H1 (cell line): ENCODE measurements around the gene OTUB1. TPM values are rescaled to one million over a fixed set of nuclear protein-coding genes. Genes with fewer than 3 reads are reported as not detected.

Source experiments
- CTCF ChIA-PET: fragments of 300-600 bp; sonication (Branson Sonifier 250); formaldehyde crosslinking; loops from one replicate; lab custom pipeline; 2021; ENCODE audit not compliant: partially characterized antibody; lab: Charles Lee
- POLR2A ChIA-PET: fragments of 300-600 bp; sonication (Branson Sonifier 250); formaldehyde crosslinking; loops from one replicate; lab custom pipeline; 2021; ENCODE audit warnings: inconsistent platforms; ENCODE audit not compliant: partially characterized antibody; lab: Charles Lee
- DNase-seq, 2 experiments: peaks; one replicate each; pipeline versions ENCODE4 v3.0.0 to v3.0.0-alpha.2; 2010 to 2022; ENCODE audit warnings: low spot score in 2 of 2, low read depth in 1 of 2, mixed read lengths in 1 of 2
- FAIRE-seq: peaks from 2 replicates; lab custom pipeline; 2011; peaks lifted over from hg19 to GRCh38; lab: Jason Lieb, UNC
- H2AFZ ChIP-seq: 2 replicates; pipeline ENCODE4 v1.8.1; 2012; ENCODE audit warnings: low read length, inconsistent platforms
- H2AK5ac ChIP-seq: 2 replicates; pipeline ENCODE4 v1.6.1; 2013; ENCODE audit warnings: low read depth, low read length
- H2BK120ac ChIP-seq: replicated peaks from 2 replicates; pipeline ENCODE3; 2013; ENCODE audit warnings: low read depth, low read length, inconsistent platforms
- H2BK12ac ChIP-seq: 2 replicates; pipeline ENCODE4 v1.6.1; 2013; ENCODE audit warnings: low read depth, low read length
- H2BK15ac ChIP-seq: 2 replicates; pipeline ENCODE4 v1.6.1; 2013; ENCODE audit warnings: low read length
- H2BK20ac ChIP-seq: 2 replicates; pipeline ENCODE4 v1.6.1; 2013; ENCODE audit warnings: low read length
- H2BK5ac ChIP-seq: 2 replicates; pipeline ENCODE4 v1.6.1; 2013; ENCODE audit warnings: low read depth, low read length
- H3K14ac ChIP-seq: 2 replicates; pipeline ENCODE4 v1.6.1; 2013; ENCODE audit warnings: inconsistent platforms; ENCODE audit not compliant: insufficient read length
- H3K18ac ChIP-seq: 2 replicates; pipeline ENCODE4 v1.6.1; 2013; ENCODE audit warnings: low read length; ENCODE audit errors: extremely low read depth
- H3K23ac ChIP-seq: 2 replicates; pipeline ENCODE4 v1.6.1; 2013; ENCODE audit warnings: inconsistent platforms; ENCODE audit not compliant: insufficient read length
- H3K23me2 ChIP-seq: 2 replicates; pipeline ENCODE4 v1.6.1; 2013; ENCODE audit warnings: low read depth, low read length
- H3K27ac ChIP-seq: 2 replicates; pipeline ENCODE4 v1.6.1; 2011; ENCODE audit warnings: low read depth, low read length, inconsistent platforms
- H3K27me3 ChIP-seq, 4 experiments: replicated peaks in 1 of 4; 1 replicate in 1 of 4; 2 replicates in 3 of 4; pipeline versions ENCODE4 v1.6.1 to v1.8.1; 2011 to 2013; ENCODE audit warnings: low read length in 3 of 4, mild to moderate bottlenecking in 3 of 4, inconsistent platforms in 2 of 4, mixed read lengths in 2 of 4, moderate library complexity in 1 of 4; ENCODE audit not compliant: control insufficient read depth in 3 of 4, insufficient read depth in 3 of 4; ENCODE audit errors: extremely low read depth in 1 of 4
- H3K36me3 ChIP-seq, 4 experiments: 2 replicates each; pipeline versions ENCODE4 v1.6.1 to v1.8.1; 2011 to 2013; ENCODE audit warnings: mild to moderate bottlenecking in 4 of 4, low read length in 3 of 4, moderate library complexity in 2 of 4, control low read depth in 1 of 4, inconsistent platforms in 1 of 4; ENCODE audit not compliant: insufficient read depth in 4 of 4, control insufficient read depth in 2 of 4
- H3K4ac ChIP-seq: replicated peaks from 2 replicates; pipeline ENCODE3; 2013; ENCODE audit warnings: low read length, low read depth, mixed read lengths, inconsistent platforms; ENCODE audit not compliant: insufficient read length
- H3K4me1 ChIP-seq, 4 experiments: replicated peaks in 1 of 4; 1 replicate in 1 of 4; 2 replicates in 3 of 4; pipeline versions ENCODE4 v1.6.1 to v1.8.1; 2011 to 2013; ENCODE audit warnings: low read length in 3 of 4, inconsistent platforms in 2 of 4, mixed read lengths in 1 of 4; ENCODE audit not compliant: insufficient read depth in 4 of 4, control insufficient read depth in 3 of 4
- H3K4me2 ChIP-seq, 2 experiments: 2 replicates each; pipeline versions ENCODE4 v1.6.1 to v1.8.1; 2011 to 2013; ENCODE audit warnings: low read depth in 2 of 2, low read length in 2 of 2, control low read depth in 1 of 2, inconsistent platforms in 1 of 2, mild to moderate bottlenecking in 1 of 2; ENCODE audit not compliant: insufficient read depth in 1 of 2
- H3K4me3 ChIP-seq, 4 experiments: fragments of 200-600, 300-600 bp in 1 of 4; sonication (generic), shearing (Covaris generic), sonication (Bioruptor Twin) in 1 of 4; 2 replicates each; pipeline versions ENCODE4 v1.5.1 to v1.8.1; 2011 to 2016; ENCODE audit warnings: low read length in 4 of 4, low read depth in 3 of 4, control low read depth in 2 of 4, inconsistent platforms in 2 of 4, mild to moderate bottlenecking in 2 of 4, mixed read lengths in 1 of 4, moderate library complexity in 1 of 4; ENCODE audit not compliant: insufficient read depth in 2 of 4; ENCODE audit errors: extremely low read depth in 1 of 4
- H3K56ac ChIP-seq: replicated peaks from 2 replicates; pipeline ENCODE3; 2013; ENCODE audit warnings: low read depth, mild to moderate bottlenecking, mixed read lengths, low read length, inconsistent platforms; ENCODE audit not compliant: insufficient read length
- H3K79me1 ChIP-seq: 2 replicates; pipeline ENCODE4 v1.6.1; 2013; ENCODE audit warnings: low read depth, low read length, control low read depth
- H3K79me2 ChIP-seq, 2 experiments: 2 replicates each; pipeline versions ENCODE4 v1.6.1 to v1.8.1; 2012 to 2013; ENCODE audit warnings: low read length in 2 of 2, mild to moderate bottlenecking in 2 of 2, inconsistent platforms in 1 of 2; ENCODE audit not compliant: insufficient read depth in 2 of 2, control insufficient read depth in 1 of 2
- H3K9ac ChIP-seq, 4 experiments: replicated peaks in 1 of 4; 1 replicate in 1 of 4; 2 replicates in 3 of 4; pipeline versions ENCODE4 v1.6.1 to v1.8.1; 2011 to 2013; ENCODE audit warnings: low read depth in 3 of 4, low read length in 3 of 4, control low read depth in 2 of 4, mild to moderate bottlenecking in 2 of 4, moderate library complexity in 2 of 4, inconsistent platforms in 1 of 4; ENCODE audit errors: extremely low read depth in 1 of 4
- H3K9me3 ChIP-seq, 2 experiments: 2 replicates each; pipeline versions ENCODE4 v1.6.1 to v1.8.1; 2012 to 2013; ENCODE audit warnings: mild to moderate bottlenecking in 2 of 2, moderate library complexity in 2 of 2, control low read depth in 1 of 2, inconsistent platforms in 1 of 2, low read depth in 1 of 2, low read length in 1 of 2, mixed read lengths in 1 of 2; ENCODE audit not compliant: insufficient read depth in 2 of 2
- H4K20me1 ChIP-seq, 2 experiments: replicated peaks in 1 of 2; 2 replicates each; pipeline versions ENCODE3 to v1.8.1; 2011 to 2013; ENCODE audit warnings: inconsistent platforms in 2 of 2, low read length in 2 of 2, mild to moderate bottlenecking in 1 of 2; ENCODE audit not compliant: insufficient read depth in 2 of 2, control insufficient read depth in 1 of 2
- H4K5ac ChIP-seq: 2 replicates; pipeline ENCODE4 v1.6.1; 2013; ENCODE audit warnings: low read length, low read depth, mixed read lengths, inconsistent platforms; ENCODE audit not compliant: insufficient read length
- H4K8ac ChIP-seq: 2 replicates; pipeline ENCODE4 v1.8.0; 2013; ENCODE audit warnings: mild to moderate bottlenecking, moderate library complexity, low read length, inconsistent platforms; ENCODE audit not compliant: insufficient read depth; ENCODE audit errors: extremely low read depth
- H4K91ac ChIP-seq: replicated peaks from 2 replicates; pipeline ENCODE3; 2013; ENCODE audit warnings: low read length, mixed read lengths, inconsistent platforms; ENCODE audit not compliant: insufficient read length
- BCL11A ChIP-seq, 2 experiments: IDR thresholded peaks; one replicate each; pipeline ENCODE4 v1.6.1; 2011; ENCODE audit warnings: low read depth in 2 of 2, low read length in 2 of 2, mild to moderate bottlenecking in 2 of 2
- CBX5 ChIP-seq: fragments of 300-800, 300-1000 bp; sonication (generic); IDR thresholded peaks from 2 replicates; pipeline ENCODE4 v1.7.1; 2016; ENCODE audit warnings: antibody characterized with exemption, low read length, low read depth
- CBX8 ChIP-seq: fragments of 300-800, 300-1000 bp; sonication (generic); IDR thresholded peaks from 2 replicates; pipeline ENCODE4 v1.7.1; 2016; ENCODE audit warnings: low read depth, low read length, borderline replicate concordance
- CHD1 ChIP-seq: IDR thresholded peaks from 2 replicates; pipeline ENCODE4 v1.6.1; 2012; ENCODE audit warnings: low read depth, low read length, improper control_type of control experiment
- CTBP2 ChIP-seq: IDR thresholded peaks from 2 replicates; pipeline ENCODE4 v1.7.0; 2011; ENCODE audit warnings: borderline replicate concordance, mild to moderate bottlenecking, moderate library complexity, mixed read lengths, low read length; ENCODE audit not compliant: insufficient read depth, insufficient read length
- EGR1 ChIP-seq: IDR thresholded peaks from 2 replicates; pipeline ENCODE4 v1.6.1; 2011; ENCODE audit warnings: low read depth, low read length, borderline replicate concordance
- FOSL1 ChIP-seq: IDR thresholded peaks from 2 replicates; pipeline ENCODE4 v1.6.1; 2011; ENCODE audit warnings: mild to moderate bottlenecking, low read depth, low read length, moderate library complexity; ENCODE audit not compliant: insufficient read depth
- GABPA ChIP-seq: IDR thresholded peaks from 2 replicates; pipeline ENCODE4 v1.6.1; 2011; ENCODE audit warnings: mild to moderate bottlenecking, low read length, moderate library complexity, borderline replicate concordance; ENCODE audit not compliant: insufficient read depth
- PHF8 ChIP-seq: fragments of 200-600 bp; sonication (generic); conservative IDR thresholded peaks from 2 replicates; pipeline ENCODE4 v1.7.1; 2012; ENCODE audit warnings: low read depth, mild to moderate bottlenecking, inconsistent platforms, low read length, moderate library complexity
- POLR2A ChIP-seq, 2 experiments: IDR thresholded peaks; 1 replicate in 1 of 2; 2 replicates in 1 of 2; pipeline ENCODE4 v1.6.1; 2011; ENCODE audit warnings: low read depth in 2 of 2, low read length in 2 of 2, mild to moderate bottlenecking in 2 of 2; ENCODE audit errors: control extremely low read depth in 1 of 2
- POLR2AphosphoS5 ChIP-seq: IDR thresholded peaks from 2 replicates; pipeline ENCODE4 v1.6.1; 2011; ENCODE audit warnings: low read depth, low read length
- SP1 ChIP-seq: IDR thresholded peaks from 2 replicates; pipeline ENCODE4 v1.6.1; 2011; ENCODE audit warnings: low read depth, low read length
- ZNF274 ChIP-seq: IDR thresholded peaks from 2 replicates; pipeline ENCODE4 v1.7.0; 2012; ENCODE audit warnings: low read length, borderline replicate concordance; ENCODE audit errors: extremely low read depth
- WGBS, 2 experiments: shearing (Covaris generic) in 1 of 2; methylation state at CpG; one replicate each; pipeline versions ENCODE4 v1.1.6 to v1.1.7; 2013 to 2015; ENCODE audit warnings: low lambda C conversion rate in 2 of 2, mixed read lengths in 2 of 2, inconsistent platforms in 1 of 2, low coverage in 1 of 2, missing lambda C conversion rate in 1 of 2; ENCODE audit not compliant: insufficient replicate concordance in 2 of 2, insufficient coverage in 1 of 2, insufficient read length in 1 of 2; ENCODE audit errors: extremely low coverage in 1 of 2, missing lambda C conversion rate in 1 of 2; 5-methylcytosine and 5-hydroxymethylcytosine counted together
- polyA plus RNA-seq, 7 experiments: library from polyadenylated mRNA; depleted of rRNA in 3 of 7; stranded (reverse) in 5 of 7; unstranded in 2 of 7; fragments of >200 nt in 5 of 7; fragments of 200-250 nt in 2 of 7; gene quantifications; 1 replicate in 5 of 7; 2 replicates in 1 of 7; 4 replicates in 1 of 7; pipeline versions ENCODE4 v1.2.1 to v1.2.3, GENCODE V29; 2011 to 2013; ENCODE audit warnings: missing spikeins in 2 of 7, mixed read lengths in 2 of 7
- total RNA-seq: library from RNA; stranded (reverse); fragmentation: NEBNext Ultra II Directional; extraction: Animal tissue kit (Norgen Biotek cat#: 25700); gene quantifications from 2 replicates; pipeline ENCODE4 v1.2.1, GENCODE V29; 2021

The OTUB1 gene
- total and polyA plus RNA-seq, 2 of the 8 experiments (the other 6 are each of a cell fraction or from before 2014, with no cell fraction given), result 110 to 274 TPM

DNA sequence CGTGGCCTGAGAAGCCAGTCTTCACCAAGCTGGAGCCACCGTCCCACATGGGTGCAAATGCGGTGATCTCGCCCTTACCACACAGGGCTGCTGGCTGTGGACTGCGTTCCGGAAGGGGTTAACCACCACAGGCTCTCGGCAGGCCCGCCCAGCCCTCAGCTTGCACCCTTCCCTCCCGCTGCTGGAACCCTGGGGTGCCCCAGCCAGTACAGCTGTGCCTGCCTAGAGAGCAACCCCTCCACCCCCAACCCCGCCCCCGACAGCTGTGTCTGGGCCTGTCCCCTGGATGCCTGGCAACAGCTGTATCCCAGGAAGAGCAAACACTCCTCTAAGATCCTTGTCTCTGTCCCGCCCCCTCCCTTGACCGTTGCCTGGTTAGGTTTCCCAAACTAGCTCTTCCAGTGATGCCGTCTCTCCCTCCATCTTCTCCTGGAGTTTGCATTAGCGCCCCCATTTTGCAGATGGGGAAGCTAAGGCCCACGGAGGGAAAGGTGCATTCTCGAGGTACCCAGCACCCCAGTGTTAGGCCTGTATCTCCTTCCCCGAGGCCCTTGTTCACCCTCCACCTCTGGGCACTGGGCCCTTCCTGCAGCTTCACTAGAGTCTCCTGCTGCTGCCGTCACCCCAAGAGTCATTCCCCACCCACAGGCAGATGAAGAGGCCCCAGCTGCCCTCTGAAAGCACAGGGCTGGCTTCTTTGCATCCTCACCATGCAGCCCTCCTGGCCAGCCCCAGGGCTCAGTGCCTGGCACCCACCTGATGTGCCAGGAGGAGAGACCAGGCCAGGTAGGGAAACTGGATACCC, 24.4 kb upstream of the OTUB1 start:
- POLR2A ChIA-PET, result interaction anchor here (0.7 to 5.4 kb wide), 12 partner anchors 9 to 223 kb away, joined by 3 to 31 read pairs (median 5); partner anchors contain the start of genes COX8A and RCOR2
- H3K23ac ChIP-seq, result no peak overlapping the region
- TF ChIP-seq CTBP2 (no peak), FOSL1 (no peak), BCL11A (IDR thresholded peaks at IDR 0.05; ENCODE audit: low read depth in 2 of 2, low read length in 2 of 2) (no peak), ZNF274 (no peak), CHD1 (no peak), POLR2AphosphoS5 (no peak), PHF8 (no peak), SP1 (no peak), CBX8 (no peak), CBX5 (no peak), GABPA (no peak), POLR2A (IDR thresholded peaks at IDR 0.05; ENCODE audit: control extremely low read depth in 1 of 2, low read depth in 2 of 2, low read length in 2 of 2) (no peak), EGR1 (no peak)

More for the DNA sequence above, 24.4 kb upstream of the OTUB1 start:
- no peak overlapping the region for H2BK12ac ChIP-seq
- no peak overlapping the region for H3K4ac ChIP-seq
- CTCF ChIA-PET, result interaction anchor here (0.6 to 3.3 kb wide), 14 partner anchors 9 to 187 kb away, joined by 3 to 15 read pairs (median 4); partner anchors contain the start of gene COX8A
- H3K14ac ChIP-seq, result no peak overlapping the region
- H3K27me3 ChIP-seq, result peaks cover 0 to 10% (median 0%) of the 10 kb centered on the region in 4 experiments; a peak in 2 of 7 replicates
- no peaks in the 10 kb centered on the region; a peak in 1 of 7 replicates for H3K4me1 ChIP-seq
- no peaks in the 10 kb centered on the region for H3K79me1 ChIP-seq
- no peak overlapping the region for H3K56ac ChIP-seq
- no peak overlapping the region for H2BK5ac ChIP-seq
- H4K91ac ChIP-seq, result no peak overlapping the region
- no peak overlapping the region for H4K5ac ChIP-seq
- H2BK20ac ChIP-seq, result no peak overlapping the region
- no peaks in the 10 kb centered on the region for H3K36me3 ChIP-seq
- no peak overlapping the region for H2AK5ac ChIP-seq
- no peak overlapping the region for H2AFZ ChIP-seq
- no peak for DNase-seq
- FAIRE-seq, result no peak
- H2BK120ac ChIP-seq, result no peak overlapping the region
- no peaks in the 10 kb centered on the region for H3K79me2 ChIP-seq
- H2BK15ac ChIP-seq, result no peak overlapping the region
- no peaks in the 10 kb centered on the region for H3K23me2 ChIP-seq
- H3K18ac ChIP-seq, result no peak overlapping the region
- H4K20me1 ChIP-seq, result peaks cover 0 to 3% of the 10 kb centered on the region in 2 experiments
- H3K4me3 ChIP-seq, result no peak overlapping the region
- H3K27ac ChIP-seq, result no peak overlapping the region
- H3K4me2 ChIP-seq, result no peak overlapping the region
- no peaks in the 10 kb centered on the region for H3K9me3 ChIP-seq
- no peak overlapping the region for H3K9ac ChIP-seq
- H4K8ac ChIP-seq, result peak overlapping the region; percentile 63; the same call in 1 of the 2 replicates
- WGBS, 2 experiments, result 83% methylated on average over 19 of the region's 19 CpGs; no CpG with 5 or more reads in 1 of the 2 experiments
